Upper lobe of left lung (tissue), 6 donors: ENCODE results near the gene AANAT. TPM values are rescaled to one million over a fixed set of nuclear protein-coding genes. Genes with fewer than 3 reads are reported as not detected.

Experiments
- ATAC-seq, 2 donors: fragments of 200-7000 bp; cut with Tn5 transposase; one replicate each; pipeline ENCODE4 v1.9.1; 2022; ENCODE audit warnings: mild to moderate bottlenecking in 2 of 2, moderate library complexity in 2 of 2; ENCODE audit not compliant: low FRiP score in 2 of 2
- DNase-seq, 2 donors: peaks; one replicate each; pipeline ENCODE4 v3.0.0-alpha.2; 2019 to 2020
- H3K27ac ChIP-seq, 4 donors: fragments of 200-600 bp; sonication (generic); one replicate each; pipeline ENCODE4 v1.5.1; 2016 to 2019
- H3K27me3 ChIP-seq, 4 donors: fragments of 200-600 bp; sonication (generic); one replicate each; pipeline ENCODE4 v1.5.1; 2017 to 2019
- H3K36me3 ChIP-seq, 4 donors: fragments of 200-600 bp; sonication (generic); one replicate each; pipeline ENCODE4 v1.5.1; 2016 to 2019
- H3K4me1 ChIP-seq, 4 donors: fragments of 200-600 bp; sonication (generic); one replicate each; pipeline ENCODE4 v1.5.1; 2018 to 2019
- H3K4me3 ChIP-seq, 4 donors: fragments of 200-600 bp; sonication (generic); one replicate each; pipeline ENCODE4 v1.5.1; 2017 to 2019; ENCODE audit warnings: mild to moderate bottlenecking in 2 of 4, moderate library complexity in 1 of 4
- H3K9me3 ChIP-seq, 4 donors: fragments of 200-600 bp; sonication (generic); one replicate each; pipeline ENCODE4 v1.5.1; 2018 to 2019
- CTCF ChIP-seq, 6 experiments: fragments of 450-650 bp in 4 of 6; fragments of 200-600 bp in 2 of 6; sonication (generic) in 2 of 6; IDR thresholded peaks; one replicate each; pipeline ENCODE4 v1.5.1; 2016 to 2019; ENCODE audit warnings: antibody characterized with exemption in 6 of 6
- EP300 ChIP-seq, 4 donors: sonication (generic); formaldehyde crosslinking; IDR thresholded peaks; one replicate each; pipeline ENCODE4 v1.5.1; 2017; ENCODE audit warnings: antibody characterized with exemption in 4 of 4, control low read depth in 2 of 4
- POLR2A ChIP-seq, 4 donors: fragments of 450-650 bp; IDR thresholded peaks; one replicate each; pipeline ENCODE4 v1.5.1; 2016 to 2017; ENCODE audit warnings: antibody characterized with exemption in 4 of 4, mild to moderate bottlenecking in 2 of 4
- POLR2AphosphoS5 ChIP-seq, 2 donors: sonication (generic); formaldehyde crosslinking; IDR thresholded peaks; one replicate each; pipeline ENCODE4 v1.5.1; 2017; ENCODE audit warnings: antibody characterized with exemption in 2 of 2
- WGBS, 2 donors: methylation state at CpG; one replicate each; pipeline ENCODE4 v1.1.5; 2017 to 2018; 5-methylcytosine and 5-hydroxymethylcytosine counted together
- total RNA-seq, 6 donors: library from RNA; depleted of rRNA in 4 of 6; stranded (reverse); fragments of >200 nt in 4 of 6; gene quantifications; one replicate each; pipeline versions ENCODE4 v1.1.0 to v1.2.1, GENCODE V29; 2016 to 2021
- donor health status: DM: no; HTN: no; CAD: no; lungs with moderate emphysema.
- donor health status: DM: no; HTN: yes; CAD: no; lungs with severe emphysema.

The AANAT gene
- total RNA-seq, 6 donors from 2014 or later = not detected

GRCh38 chr17:76485569-76485968 lies 18.2 kb downstream of the AANAT start:
- Histone ChIP-seq H3K4me3 (no peak overlapping the region), H3K36me3 (peaks cover 0 to 12% (median 9%) of the 10 kb centered on the region in 4 donors), H3K4me1 (peaks cover 12 to 33% (median 17%) of the 10 kb centered on the region in 4 donors), H3K27me3 (no peaks in the 10 kb centered on the region), H3K27ac (peak overlapping the region; percentile 75 to 89 (median 80)), H3K9me3 (no peaks in the 10 kb centered on the region)
- DNase-seq (peak in 1 of 2 donors; percentile 60), ATAC-seq (peak; percentile 11 to 68)
- TF ChIP-seq EP300 (IDR thresholded peaks at IDR 0.05) = peak; percentile 22 to 98 (median 82)
- TF ChIP-seq POLR2A (IDR thresholded peaks at IDR 0.05) = peak in 1 of 4 donors; percentile 51
- TF ChIP-seq POLR2AphosphoS5 (IDR thresholded peaks at IDR 0.05) = peak; percentile 77 to 94
- TF ChIP-seq CTCF (IDR thresholded peaks at IDR 0.05) = no peak
- 34 to 37% methylated on average over 11 of the region's 11 CpGs for WGBS, 2 donors

- ATAC-seq (no peak), DNase-seq (no peak)
- no peak for TF ChIP-seq POLR2A (IDR thresholded peaks at IDR 0.05)
- no peak for TF ChIP-seq CTCF (IDR thresholded peaks at IDR 0.05)
- TF ChIP-seq EP300 (IDR thresholded peaks at IDR 0.05) = no peak
- no peak for TF ChIP-seq POLR2AphosphoS5 (IDR thresholded peaks at IDR 0.05)
- WGBS, 2 donors = 96 to 97% methylated on average over 18 to 20 of the region's 22 CpGs
- H3K27ac ChIP-seq = peak overlapping the region in 2 of 4 donors; percentile 0 to 89
- H3K4me1 ChIP-seq = peaks cover 31 to 54% (median 37%) of the 10 kb centered on the region in 4 donors
- no peaks in the 10 kb centered on the region for H3K9me3 ChIP-seq
- H3K36me3 ChIP-seq = peaks cover 0 to 7% (median 2%) of the 10 kb centered on the region in 4 donors
- H3K27me3 ChIP-seq = no peaks in the 10 kb centered on the region
- H3K4me3 ChIP-seq = no peak overlapping the region
Measured at GRCh38 chr17:76487451-76488192, 20.2 kb downstream of the AANAT start.

GRCh38 chr17:76490112-76490710 lies 22.8 kb downstream of the AANAT start:
- WGBS, 2 donors = 63% methylated on average over 10 of the region's 10 CpGs; no CpG with 5 or more reads in 1 of the 2 donors
- no peaks in the 10 kb centered on the region for H3K27me3 ChIP-seq
- no peaks in the 10 kb centered on the region for H3K9me3 ChIP-seq
- no peak for ATAC-seq
- peaks cover 0 to 7% (median 2%) of the 10 kb centered on the region in 4 donors for H3K36me3 ChIP-seq
- H3K4me1 ChIP-seq = peaks cover 47 to 66% (median 55%) of the 10 kb centered on the region in 4 donors
- no peak for TF ChIP-seq POLR2AphosphoS5 (IDR thresholded peaks at IDR 0.05)
- TF ChIP-seq POLR2A (IDR thresholded peaks at IDR 0.05) = no peak
- TF ChIP-seq EP300 (IDR thresholded peaks at IDR 0.05) = no peak
- no peak for TF ChIP-seq CTCF (IDR thresholded peaks at IDR 0.05)
- H3K27ac ChIP-seq = peak overlapping the region in 3 of 4 donors; percentile 89 to 95 (median 94)
- no peak overlapping the region for H3K4me3 ChIP-seq
- no peak for DNase-seq

GRCh38 chr17:76491271-76492122 lies 24.1 kb downstream of the AANAT start:
- peak in 1 of 2 donors; percentile 41 for DNase-seq
- no peak for TF ChIP-seq CTCF (IDR thresholded peaks at IDR 0.05)

More at GRCh38 chr17:76491271-76492122, 24.1 kb downstream of the AANAT start:
- H3K4me3 ChIP-seq = no peak overlapping the region
- no peaks in the 10 kb centered on the region for H3K9me3 ChIP-seq
- H3K27ac ChIP-seq = peak overlapping the region; percentile 89 to 95 (median 94)
- peaks cover 46 to 64% (median 57%) of the 10 kb centered on the region in 4 donors for H3K4me1 ChIP-seq
- H3K27me3 ChIP-seq = no peaks in the 10 kb centered on the region
- peak; percentile 2 to 32 for ATAC-seq
- peaks cover 0 to 7% (median 2%) of the 10 kb centered on the region in 4 donors for H3K36me3 ChIP-seq
- WGBS, 2 donors = 58 to 64% methylated on average over 4 to 17 of the region's 17 CpGs
